ENCODE results near the gene ESRRB.

ESRRB gene

DNA sequence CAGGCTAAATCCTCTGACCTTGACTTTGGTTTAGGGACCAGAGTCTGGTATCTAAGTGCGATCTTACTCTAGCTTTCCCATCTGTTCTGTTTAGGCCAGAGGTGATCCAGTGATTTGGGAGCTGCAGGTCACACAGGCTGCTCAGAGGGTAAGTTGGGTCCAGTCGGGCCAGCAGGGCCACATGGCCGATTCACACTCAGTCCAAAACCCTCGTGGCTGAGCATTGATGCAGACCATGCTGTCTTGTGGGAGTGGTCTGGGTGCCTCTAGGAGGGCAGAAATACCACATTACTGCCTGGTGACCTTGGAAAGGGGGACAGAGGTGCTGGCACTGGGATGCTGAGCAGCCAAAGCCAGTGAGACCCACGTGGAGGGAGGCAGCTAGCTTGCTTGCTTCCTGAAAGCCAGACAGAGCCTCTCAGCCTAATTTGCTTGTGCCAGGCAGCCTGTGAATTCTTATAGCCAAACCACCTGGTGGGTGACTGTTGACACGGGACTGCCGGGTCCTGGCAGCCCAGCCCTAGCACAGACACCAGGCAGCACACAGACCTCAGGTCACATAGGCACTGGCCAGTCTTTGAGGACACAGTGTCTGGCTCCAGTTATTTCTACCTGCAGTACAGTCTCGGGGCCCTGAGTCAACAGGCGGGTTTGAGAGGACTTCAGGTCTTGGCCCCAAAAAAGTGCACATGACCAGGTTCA is 31.7 kb downstream of the ESRRB start:
- H3K4me3 ChIP-seq: no peak overlapping the region
- TF ChIP-seq, protein P1, sequence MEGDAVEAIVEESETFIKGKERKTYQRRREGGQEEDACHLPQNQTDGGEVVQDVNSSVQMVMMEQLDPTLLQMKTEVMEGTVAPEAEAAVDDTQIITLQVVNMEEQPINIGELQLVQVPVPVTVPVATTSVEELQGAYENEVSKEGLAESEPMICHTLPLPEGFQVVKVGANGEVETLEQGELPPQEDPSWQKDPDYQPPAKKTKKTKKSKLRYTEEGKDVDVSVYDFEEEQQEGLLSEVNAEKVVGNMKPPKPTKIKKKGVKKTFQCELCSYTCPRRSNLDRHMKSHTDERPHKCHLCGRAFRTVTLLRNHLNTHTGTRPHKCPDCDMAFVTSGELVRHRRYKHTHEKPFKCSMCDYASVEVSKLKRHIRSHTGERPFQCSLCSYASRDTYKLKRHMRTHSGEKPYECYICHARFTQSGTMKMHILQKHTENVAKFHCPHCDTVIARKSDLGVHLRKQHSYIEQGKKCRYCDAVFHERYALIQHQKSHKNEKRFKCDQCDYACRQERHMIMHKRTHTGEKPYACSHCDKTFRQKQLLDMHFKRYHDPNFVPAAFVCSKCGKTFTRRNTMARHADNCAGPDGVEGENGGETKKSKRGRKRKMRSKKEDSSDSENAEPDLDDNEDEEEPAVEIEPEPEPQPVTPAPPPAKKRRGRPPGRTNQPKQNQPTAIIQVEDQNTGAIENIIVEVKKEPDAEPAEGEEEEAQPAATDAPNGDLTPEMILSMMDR (IDR thresholded peaks at IDR 0.05): no peak
- H3K27ac ChIP-seq: no peak overlapping the region
- no peak for DNase-seq (ENCODE audit: low spot score)

- TF ChIP-seq, protein P1 (IDR thresholded peaks at IDR 0.05): no peak
These were observed 32.9 kb downstream of the ESRRB start for GRCh38 chr14:76408877-76409276.

DNA sequence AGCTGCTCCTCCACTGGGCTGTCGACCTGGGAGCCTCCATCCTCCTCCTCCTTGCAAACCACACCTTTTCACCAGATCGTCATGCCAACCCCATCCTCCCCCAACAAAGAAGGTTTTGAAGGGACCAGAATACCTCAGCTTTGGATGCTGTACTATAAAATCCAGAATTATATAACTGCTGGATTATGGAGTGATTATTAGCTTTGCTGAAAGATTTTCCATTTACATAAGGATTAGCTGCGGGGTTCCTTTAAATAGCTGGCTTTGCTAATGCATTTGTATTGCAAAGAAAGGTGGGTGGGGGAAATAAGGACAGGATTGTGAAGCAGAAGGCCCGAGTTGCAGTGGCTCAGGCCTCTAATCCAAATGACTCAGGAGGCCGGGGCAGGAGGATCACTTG is 36.6 kb downstream of the ESRRB start:
- TF ChIP-seq, protein P1 (IDR thresholded peaks at IDR 0.05): no peak
- DNase-seq (ENCODE audit: low spot score): no peak
- H3K27ac ChIP-seq: no peak overlapping the region
- H3K4me3 ChIP-seq: no peak overlapping the region

More at GRCh38 chr14:76408877-76409276, 32.9 kb downstream of the ESRRB start:
- Histone ChIP-seq H3K27ac (no peak overlapping the region), H3K4me3 (no peak overlapping the region)
- DNase-seq (ENCODE audit: low spot score): no peak

- TF ChIP-seq, protein P1 (IDR thresholded peaks at IDR 0.05): no peak
- H3K27ac ChIP-seq: no peak overlapping the region
- no peak overlapping the region for H3K4me3 ChIP-seq
- DNase-seq (ENCODE audit: low spot score): no peak
These were observed 37.4 kb downstream of the ESRRB start for GRCh38 chr14:76413106-76413961.

DNA sequence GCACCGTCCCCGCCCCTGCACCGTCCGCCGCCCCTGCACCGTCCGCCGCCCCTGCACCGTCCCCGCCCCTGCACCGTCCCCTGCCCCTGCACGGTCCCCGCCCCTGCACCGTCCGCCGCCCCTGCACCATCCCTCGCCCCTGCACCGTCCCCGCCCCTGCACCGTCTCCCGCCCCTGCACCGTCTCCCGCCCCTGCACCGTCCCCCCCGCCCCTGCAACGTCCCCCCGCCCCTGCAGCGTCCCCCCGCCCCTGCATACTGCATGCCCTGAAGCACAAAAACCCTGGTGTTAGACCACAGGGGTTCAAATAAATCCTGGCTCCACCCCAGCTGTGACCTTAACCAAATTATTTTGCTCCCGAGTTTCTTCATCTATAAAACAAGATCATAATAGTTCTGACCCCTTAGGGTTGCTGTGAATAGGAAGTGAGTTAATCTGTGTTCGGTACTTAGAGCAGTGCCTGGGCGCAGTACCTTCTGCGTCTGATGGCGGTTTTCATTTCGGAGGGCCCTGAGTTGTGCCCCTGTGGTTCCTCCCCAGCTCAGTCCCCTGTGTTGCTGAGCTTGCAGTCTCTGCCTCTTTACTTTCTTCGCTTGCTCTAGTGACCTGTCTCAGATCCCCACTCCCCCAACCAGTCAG is 38.1 kb downstream of the ESRRB start:
- no peak for DNase-seq (ENCODE audit: low spot score)
- TF ChIP-seq, protein P1 (IDR thresholded peaks at IDR 0.05): no peak
- H3K4me3 ChIP-seq: no peak overlapping the region
- no peak overlapping the region for H3K27ac ChIP-seq

DNA sequence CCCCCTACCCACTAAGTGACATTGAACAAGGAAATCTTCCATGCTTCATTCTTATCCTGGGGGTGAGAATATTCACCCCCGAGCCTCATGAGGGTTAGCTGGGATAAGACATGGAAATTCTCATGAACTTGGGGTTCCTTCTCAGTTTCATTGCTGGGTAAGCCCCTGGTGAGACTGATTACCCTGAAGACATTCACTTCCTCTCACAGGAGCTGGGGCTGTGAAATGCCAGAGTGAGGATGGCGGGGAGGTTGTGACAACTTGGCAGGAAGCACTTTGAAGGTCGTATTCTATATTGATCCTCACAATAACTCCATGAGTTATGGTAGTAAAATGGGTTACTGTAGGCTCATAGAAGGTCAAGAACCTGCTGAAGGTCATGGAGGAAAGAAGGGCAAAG is 43.5 kb downstream of the ESRRB start:
- TF ChIP-seq, protein P1 (IDR thresholded peaks at IDR 0.05): no peak
- Histone ChIP-seq H3K27ac (no peak overlapping the region), H3K4me3 (no peak overlapping the region)
- no peak for DNase-seq (ENCODE audit: low spot score)
